ENCODE measurements around the gene PTPN7. TPM values are rescaled to one million over a fixed set of nuclear protein-coding genes. Genes with fewer than 3 reads are reported as not detected.
A peak's percentile ranks its signal among the peaks of the same experiment; 100 is the strongest.
"Not testable (repeated sequence)": the region's sequence is repeated elsewhere in the genome, so short reads cannot be mapped to it uniquely, and the experiment has no call there.

Gene PTPN7
- total RNA-seq, 1 experiment from 2014 or later, result not detected

DNA sequence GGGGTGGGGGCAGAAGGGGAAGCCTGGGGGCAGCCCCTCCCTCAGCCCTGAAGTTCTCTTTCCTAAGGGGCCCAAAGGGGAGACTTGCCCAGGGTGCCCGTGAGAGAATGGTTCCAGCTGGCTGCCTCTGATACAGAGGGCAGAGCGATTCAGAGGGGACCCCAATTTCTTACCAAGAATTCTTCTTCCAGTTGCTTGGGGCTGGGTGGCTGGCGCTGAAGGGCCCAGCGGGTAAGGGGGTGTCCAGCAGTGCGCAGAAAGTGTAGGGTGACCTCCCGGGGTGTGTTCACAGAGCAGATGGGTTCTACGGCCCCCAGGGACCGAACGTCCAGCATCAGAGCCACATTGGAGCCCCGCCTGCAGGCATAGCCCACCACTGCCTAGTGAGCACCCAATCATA lies 2.5 kb downstream of the PTPN7 start:
- no peak for DNase-seq (ENCODE audit: low spot score)
- in situ Hi-C loops (cut with HindIII; ENCODE audit: low sequenced_read_pairs), result no loop called here

DNA sequence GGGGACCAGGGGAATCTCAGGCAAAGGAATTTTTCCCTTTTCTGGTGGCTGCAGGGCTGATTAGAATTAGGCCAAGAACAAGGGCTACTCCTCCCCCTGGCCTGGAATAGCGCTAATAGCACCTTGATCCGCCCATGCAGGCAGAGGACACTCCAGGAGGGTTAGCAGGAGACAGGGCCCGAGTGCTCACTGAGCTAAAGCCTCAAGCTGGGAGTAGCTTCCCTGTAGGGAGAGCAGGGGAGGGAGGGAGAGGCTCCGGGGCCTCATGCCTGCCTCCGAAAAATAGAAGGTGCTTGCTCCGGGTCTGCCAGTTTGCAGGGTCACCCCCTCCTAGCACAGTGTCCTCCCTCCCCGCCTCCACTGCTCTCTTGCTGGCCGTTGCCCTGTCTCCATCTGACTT lies 3.8 kb downstream of the PTPN7 start:
- DNase-seq (ENCODE audit: low spot score), result no peak
- in situ Hi-C loops (cut with HindIII; ENCODE audit: low sequenced_read_pairs), result no loop called here

DNA sequence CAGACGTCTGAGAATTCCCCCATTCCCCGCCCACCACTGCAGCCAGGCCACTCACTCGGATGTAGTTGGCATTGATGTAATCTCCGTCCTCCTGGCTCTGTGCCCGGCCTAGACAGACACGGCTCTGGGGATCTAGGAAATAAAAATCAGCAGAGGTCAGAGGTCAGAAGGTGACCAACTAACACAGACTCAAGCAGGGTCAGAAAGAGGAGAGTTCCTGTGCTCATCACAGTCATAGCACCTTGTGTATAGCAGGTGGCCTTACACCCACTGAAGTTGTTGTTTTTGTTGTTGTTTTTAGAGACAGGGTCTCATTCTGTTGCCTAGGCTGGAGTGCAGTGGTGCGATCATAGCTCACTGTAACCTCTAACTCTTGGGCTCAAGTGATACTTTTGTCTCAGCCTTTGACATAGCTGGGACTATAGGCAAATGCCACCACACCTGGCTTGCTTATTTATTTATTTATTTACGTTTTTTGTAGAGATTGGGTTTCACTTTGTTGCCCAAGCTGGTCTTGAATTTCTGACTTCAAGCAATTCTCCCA lies 4.9 kb downstream of the PTPN7 start:
- in situ Hi-C loops (cut with HindIII; ENCODE audit: low sequenced_read_pairs), result no loop called here
- no peak for DNase-seq (ENCODE audit: low spot score)

DNA sequence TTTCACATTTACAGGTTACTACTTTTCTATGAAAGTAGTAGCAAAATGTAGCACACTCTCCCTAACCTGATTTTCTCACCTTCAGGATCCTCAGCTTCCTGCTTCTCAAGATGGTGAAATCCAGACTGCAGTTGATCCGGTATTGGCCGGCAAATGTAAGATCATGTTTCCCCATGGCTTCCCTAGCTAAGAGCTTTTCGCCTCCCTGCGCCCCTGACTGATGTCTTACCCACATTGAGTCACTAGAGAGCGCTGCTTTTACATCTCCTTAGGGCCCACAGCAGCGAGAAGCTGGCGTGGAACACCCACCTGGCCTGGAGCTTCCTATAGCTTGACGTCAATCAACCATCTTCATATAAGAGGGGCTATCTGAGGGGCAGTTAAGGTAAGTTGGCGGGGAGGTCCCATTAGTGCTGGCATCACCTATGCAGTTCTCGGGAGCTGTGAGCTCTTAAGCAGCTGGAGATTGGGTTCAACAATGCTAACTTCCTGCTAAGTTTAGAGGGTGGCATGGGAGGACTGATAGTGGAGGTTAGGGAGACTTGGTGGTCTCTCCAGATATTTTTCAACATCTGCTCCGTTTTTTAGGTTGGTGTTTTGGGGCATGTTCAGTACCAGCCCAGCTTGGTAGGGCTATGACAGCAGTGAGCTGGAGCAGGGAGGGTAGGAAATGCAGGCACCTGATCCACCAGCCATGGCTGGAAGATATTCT lies 5.5 kb downstream of the PTPN7 start:
- DNase-seq (ENCODE audit: low spot score), result peak; percentile 43
- in situ Hi-C loops (cut with HindIII; ENCODE audit: low sequenced_read_pairs), result no loop called here

DNA sequence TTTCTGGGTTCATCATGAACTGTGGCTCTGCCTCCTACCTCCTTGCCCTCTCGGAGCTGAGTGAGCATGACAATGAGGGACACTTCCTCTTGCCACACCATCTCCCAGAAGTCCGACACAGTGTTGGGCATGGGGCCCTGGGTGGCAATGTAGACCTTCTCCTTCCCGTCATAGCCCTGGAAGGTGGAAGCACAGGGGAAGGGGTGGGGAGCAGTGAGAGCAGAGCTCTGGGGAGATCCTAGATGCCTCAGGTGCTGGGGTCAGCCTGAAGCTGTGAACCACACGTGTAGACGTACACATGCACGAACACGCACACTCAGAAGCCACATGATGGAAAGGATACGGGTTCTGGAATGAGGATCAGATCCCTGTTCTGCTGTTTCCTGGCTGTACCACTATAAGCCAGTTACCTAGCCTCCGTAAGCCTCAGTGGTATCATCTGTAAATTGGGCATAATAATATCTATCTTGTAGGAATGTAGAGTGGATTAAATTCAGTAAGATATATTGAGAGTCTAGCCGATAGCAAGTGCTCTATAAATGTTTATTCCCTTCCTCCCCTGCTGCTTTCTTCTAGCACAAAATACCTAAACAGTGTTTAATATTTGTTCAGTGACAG lies 6.1 kb downstream of the PTPN7 start:
- in situ Hi-C loops (cut with HindIII; ENCODE audit: low sequenced_read_pairs), result no loop called here
- DNase-seq (ENCODE audit: low spot score), result no peak

DNA sequence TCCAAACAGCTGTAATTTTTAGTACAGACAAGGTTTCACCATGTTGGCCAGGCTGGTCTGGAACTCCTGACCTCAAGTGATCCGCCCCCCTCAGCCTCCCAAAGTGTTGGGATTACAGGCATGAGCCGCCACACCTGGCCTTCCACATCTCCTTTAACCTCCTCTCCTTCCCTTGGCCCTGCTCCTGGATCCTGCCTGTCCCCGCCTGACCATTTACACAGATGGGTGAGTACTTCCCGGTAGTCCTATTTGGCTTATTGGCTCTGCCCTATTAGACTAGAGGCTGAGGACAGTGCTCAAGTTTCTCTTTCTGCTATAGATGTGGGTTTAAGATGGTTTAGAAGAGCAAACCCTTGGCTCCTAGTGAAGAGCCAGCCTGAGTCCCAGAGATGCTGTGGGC lies 7.1 kb downstream of the PTPN7 start:
- in situ Hi-C loops (cut with HindIII; ENCODE audit: low sequenced_read_pairs), result no loop called here
- no peak for DNase-seq (ENCODE audit: low spot score)

DNA sequence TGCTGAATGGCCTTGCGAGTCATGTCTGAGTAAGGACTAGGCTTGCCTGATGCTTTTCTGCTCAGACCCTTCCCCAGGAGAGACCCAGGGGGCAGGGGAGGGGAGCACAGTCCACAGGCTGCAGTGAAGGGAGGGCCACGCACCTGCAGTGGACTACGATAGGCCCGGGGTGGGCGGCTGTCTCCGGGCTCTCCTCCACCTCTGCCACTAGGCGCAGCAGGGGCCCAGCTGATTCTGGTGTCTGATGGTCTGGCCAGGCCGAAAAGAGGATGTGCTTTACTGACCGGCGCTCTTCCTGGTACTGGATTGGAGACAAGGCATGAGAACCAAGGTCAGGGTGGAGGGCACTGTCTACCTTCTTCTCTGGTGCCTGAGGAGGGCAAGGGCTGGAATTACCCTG lies 8.0 kb downstream of the PTPN7 start:
- in situ Hi-C loops (cut with HindIII; ENCODE audit: low sequenced_read_pairs), result no loop called here
- DNase-seq (ENCODE audit: low spot score), result no peak

DNA sequence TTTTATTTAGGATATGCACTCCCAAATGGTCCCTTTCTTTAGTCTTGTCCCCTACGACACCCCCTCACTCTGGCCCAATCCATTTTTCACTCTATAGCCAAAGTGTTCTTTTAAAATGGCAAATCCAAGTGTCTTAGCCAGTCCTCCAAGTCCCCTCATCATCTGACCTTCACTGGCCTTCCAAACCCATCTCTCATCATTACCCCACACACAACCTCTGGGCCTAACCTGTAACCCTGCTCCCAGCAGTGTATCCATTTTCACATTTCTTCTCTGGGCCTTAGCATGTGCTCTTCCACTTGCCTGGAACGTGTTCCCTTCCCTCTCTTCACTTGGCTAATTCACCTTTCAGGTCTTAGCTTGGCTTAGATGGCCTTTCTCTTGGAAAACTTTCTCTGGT lies 9.4 kb downstream of the PTPN7 start:
- in situ Hi-C loops (cut with HindIII; ENCODE audit: low sequenced_read_pairs), result no loop called here
- no peak for DNase-seq (ENCODE audit: low spot score)

DNA sequence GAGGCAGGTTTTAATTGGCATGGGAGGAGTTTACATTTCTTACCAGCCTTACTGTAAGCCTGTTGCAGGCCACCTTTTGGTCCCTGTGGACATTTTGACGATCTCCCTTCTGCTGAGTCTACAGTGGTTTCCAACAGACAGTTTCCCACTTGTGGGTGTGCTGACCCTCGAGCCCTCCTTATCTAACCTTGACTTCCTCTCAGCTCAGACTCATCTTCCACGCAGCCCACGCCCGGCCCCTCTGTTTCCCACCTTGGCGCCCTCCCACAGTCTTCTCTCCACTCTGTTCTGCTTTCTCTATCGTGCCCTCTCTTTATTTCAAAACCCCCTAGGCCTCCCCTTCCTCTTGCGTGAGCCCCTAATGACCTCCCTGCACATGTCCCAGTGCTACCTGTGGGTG lies 9.8 kb downstream of the PTPN7 start:
- no peak for DNase-seq (ENCODE audit: low spot score)
- in situ Hi-C loops (cut with HindIII; ENCODE audit: low sequenced_read_pairs), result no loop called here

DNA sequence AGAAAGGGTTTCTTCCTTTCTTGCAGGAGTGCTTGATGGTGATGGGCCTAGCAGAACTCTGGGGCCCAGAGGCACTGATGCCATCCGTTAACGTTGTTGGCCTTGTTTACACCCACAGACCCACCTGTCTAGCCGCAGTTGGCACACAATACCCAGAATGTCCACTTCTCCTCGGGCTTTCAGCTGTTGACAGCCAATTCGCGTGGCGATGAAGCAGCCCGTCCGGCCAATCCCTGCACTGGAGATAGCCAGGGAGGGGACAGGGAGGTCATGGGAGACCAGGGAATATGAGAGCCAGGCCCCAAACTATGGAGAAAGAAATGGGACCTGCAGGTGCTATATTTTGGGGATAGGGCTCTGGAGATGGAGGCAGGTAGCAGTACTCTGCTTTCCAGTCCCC lies 10.2 kb downstream of the PTPN7 start:
- in situ Hi-C loops (cut with HindIII; ENCODE audit: low sequenced_read_pairs), result no loop called here
- DNase-seq (ENCODE audit: low spot score), result no peak

DNA sequence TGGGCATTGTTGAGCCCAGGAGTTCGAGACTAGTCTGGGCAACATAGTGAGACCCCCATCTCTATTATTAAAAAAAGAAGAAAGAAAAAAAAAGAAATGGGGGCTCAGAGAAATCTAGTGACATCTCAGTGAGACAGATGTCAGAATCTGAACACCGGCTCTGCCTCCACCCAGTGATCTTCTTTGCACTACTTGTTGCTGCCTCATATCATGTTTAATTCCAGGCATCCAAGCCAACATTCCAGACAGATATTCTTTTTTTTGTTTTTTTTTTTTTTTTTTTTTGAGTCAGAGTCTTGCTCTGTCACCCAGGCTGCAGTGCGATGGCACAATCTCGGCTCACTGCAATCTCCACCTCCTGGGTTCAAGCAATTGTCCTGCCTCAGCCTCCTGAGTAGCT lies 10.8 kb downstream of the PTPN7 start:
- in situ Hi-C loops (cut with HindIII; ENCODE audit: low sequenced_read_pairs), result loop anchor here (25.0 kb wide), 1 partner anchor 137 kb away; the partner anchor contains the start of gene ELF3
- DNase-seq (ENCODE audit: low spot score), result no peak

DNA sequence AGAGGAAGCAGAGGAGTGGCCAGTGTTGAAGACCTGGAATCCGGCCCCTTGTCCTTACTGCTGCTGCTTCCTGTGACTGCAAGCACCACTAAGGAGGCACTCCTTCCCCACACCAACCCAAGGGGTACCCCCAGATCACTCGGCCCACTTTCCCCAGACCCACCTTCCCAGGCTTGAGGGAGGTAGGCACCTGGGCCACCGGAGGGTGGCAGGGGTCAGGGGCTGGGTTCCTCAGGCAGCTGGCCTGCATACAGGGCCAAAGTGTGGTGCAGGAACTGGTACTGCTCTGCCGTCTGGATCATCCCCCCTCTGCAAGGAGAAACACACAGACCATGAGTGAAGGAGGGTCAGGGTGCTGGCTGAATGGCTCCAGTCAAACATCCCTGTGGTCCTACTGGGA lies 12.0 kb downstream of the PTPN7 start:
- DNase-seq (ENCODE audit: low spot score), result no peak
- in situ Hi-C loops (cut with HindIII; ENCODE audit: low sequenced_read_pairs), result loop anchor here (25.0 kb wide), 1 partner anchor 136 kb away; the partner anchor contains the start of gene ELF3

DNA sequence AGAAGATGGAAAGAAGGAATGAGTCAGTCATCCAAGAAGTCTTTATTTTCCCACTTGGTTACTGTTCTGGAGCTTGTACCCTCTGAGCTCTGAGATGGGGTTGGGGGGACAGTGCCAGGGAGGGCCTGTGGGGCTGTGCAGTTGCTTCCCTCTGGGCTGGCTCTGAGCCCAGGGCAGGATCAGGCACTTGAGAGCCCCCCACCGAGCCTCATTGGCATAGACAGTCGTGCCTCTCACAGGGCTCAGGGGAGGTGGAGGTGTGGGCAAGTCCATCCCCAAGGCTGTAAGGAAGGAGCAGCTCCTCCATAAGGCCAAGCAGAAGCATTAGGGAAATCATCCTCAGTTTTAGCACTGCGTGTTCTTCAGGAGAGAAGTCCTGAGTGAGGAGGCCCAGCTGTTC lies 13.4 kb downstream of the PTPN7 start:
- no peak for DNase-seq (ENCODE audit: low spot score)
- in situ Hi-C loops (cut with HindIII; ENCODE audit: low sequenced_read_pairs), result loop anchor here (25.0 kb wide), 1 partner anchor 135 kb away; the partner anchor contains the start of gene ELF3

DNA sequence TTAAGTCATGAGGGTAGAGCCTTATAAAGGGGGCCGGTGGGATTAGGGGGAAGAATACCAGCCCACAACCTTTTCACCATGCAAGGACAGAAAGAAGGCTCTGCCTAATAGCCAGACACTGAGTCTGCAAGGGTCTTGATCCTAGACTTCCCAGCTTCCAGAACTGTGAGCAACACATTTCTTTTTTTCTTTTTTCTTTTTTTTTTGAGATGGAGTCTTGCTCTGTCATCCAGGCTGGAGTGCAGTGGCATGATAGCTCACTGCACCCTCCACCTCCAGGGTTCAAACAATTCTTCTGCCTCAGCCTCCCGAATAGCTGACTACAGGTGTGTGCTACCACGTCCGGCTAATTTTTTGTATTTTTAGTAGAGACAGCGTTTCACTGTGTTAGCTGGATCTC lies 14.1 kb downstream of the PTPN7 start:
- in situ Hi-C loops (cut with HindIII; ENCODE audit: low sequenced_read_pairs), result loop anchor here (25.0 kb wide), 1 partner anchor 134 kb away; the partner anchor contains the start of gene ELF3
- DNase-seq (ENCODE audit: low spot score), result no peak

DNA sequence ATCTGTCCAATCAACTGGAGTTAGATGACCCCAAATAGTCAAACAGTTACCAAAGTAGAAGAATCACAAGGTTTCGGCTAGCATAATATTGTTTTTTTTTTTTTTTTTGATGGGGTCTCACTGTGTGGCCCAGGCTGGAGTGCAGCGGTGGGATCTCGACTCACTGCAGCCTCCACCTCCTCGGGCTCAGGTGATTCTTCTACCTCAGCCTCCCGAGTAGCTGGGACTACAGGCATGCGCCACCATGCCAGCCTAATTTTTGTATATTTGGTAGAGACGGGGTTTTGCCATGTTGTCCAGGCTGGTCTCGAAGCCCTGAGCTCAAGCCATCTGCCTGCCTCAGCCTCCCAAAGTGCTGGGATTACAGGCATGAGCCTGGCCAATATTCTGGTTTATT lies 14.7 kb downstream of the PTPN7 start:
- not testable (repeated sequence) for DNase-seq (ENCODE audit: low spot score)
- in situ Hi-C loops (cut with HindIII; ENCODE audit: low sequenced_read_pairs), result loop anchor here (25.0 kb wide), 1 partner anchor 133 kb away; the partner anchor contains the start of gene ELF3

DNA sequence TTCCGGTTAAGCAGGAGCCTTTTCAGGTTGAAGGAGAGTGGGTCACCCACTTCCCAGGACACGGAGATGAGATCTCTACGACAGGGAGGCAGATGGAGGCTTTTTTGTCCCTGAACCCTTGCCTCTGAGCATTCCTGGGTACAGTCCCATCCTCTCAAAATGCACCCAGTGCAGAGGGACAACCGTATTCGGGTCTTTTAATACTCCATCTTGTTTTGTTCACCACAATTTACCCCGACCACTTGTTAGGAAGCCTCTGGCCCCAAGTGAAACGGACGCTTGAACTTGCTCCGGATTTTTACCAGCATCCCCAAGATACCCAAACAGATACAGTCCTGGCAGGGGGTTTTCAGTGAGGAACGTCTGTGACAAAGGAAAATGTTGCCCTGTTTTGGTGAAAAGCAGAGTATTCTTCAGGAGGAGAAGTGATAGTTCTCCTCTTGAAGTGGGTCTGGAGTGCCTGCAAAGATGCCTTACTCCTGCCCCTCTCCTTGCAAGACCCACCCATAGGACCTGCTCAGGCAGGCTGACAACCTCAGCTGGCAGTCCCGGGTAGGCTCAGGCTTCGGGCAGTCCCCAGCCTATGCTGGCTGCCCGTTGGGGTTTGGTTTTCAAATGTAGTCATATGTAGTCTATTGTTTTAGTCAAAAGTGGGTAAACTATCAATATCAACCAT lies 15.2 kb downstream of the PTPN7 start:
- DNase-seq (ENCODE audit: low spot score), result peak; percentile 56

DNA sequence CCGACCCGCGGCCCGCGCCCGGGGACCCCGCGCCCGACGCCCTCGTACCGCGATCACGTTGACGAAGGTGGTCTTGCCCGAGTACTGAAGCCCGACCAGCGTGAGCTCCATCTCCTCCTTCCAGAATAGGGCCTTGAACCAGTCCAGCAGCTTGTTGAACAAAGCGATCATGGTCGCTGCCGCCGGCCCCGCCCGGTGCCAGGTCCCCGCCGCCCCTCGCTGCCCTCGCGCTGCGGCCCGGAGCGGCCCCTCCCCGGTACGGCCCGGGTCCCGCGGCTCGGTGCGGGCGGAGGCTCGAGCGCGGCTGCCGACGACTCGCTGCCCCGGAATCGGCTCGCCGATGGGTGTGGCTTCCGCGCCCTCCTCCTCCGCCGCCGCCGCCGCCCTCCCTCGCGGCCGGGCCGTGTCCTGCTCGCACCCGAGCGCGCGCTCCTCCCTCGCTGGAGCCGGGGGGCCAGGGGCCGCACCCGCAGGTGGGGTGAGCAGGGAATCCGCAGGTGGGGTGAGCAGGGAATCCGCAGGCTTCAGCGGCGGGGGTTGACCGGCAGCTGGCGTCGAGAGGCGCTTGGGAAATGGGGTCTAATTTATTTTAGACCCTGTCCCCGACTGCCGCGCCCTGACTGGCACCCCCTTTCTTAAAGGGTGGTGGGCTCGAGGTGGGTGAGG lies 15.9 kb downstream of the PTPN7 start, which contains the start of gene ARL8A:
ARL8A (minus strand) TSS at position 336 of the 666 bp plus-strand sequence; CDS start at position 171, 165 bp downstream.
- DNase-seq (ENCODE audit: low spot score), result peak; percentile 71
- in situ Hi-C loops (cut with HindIII; ENCODE audit: low sequenced_read_pairs), result loop anchor here (25.0 kb wide), 1 partner anchor 132 kb away; the partner anchor contains the start of gene ELF3

More for the DNA sequence above, 15.2 kb downstream of the PTPN7 start:
- in situ Hi-C loops (cut with HindIII; ENCODE audit: low sequenced_read_pairs), result loop anchor here (25.0 kb wide), 1 partner anchor 133 kb away; the partner anchor contains the start of gene ELF3

DNA sequence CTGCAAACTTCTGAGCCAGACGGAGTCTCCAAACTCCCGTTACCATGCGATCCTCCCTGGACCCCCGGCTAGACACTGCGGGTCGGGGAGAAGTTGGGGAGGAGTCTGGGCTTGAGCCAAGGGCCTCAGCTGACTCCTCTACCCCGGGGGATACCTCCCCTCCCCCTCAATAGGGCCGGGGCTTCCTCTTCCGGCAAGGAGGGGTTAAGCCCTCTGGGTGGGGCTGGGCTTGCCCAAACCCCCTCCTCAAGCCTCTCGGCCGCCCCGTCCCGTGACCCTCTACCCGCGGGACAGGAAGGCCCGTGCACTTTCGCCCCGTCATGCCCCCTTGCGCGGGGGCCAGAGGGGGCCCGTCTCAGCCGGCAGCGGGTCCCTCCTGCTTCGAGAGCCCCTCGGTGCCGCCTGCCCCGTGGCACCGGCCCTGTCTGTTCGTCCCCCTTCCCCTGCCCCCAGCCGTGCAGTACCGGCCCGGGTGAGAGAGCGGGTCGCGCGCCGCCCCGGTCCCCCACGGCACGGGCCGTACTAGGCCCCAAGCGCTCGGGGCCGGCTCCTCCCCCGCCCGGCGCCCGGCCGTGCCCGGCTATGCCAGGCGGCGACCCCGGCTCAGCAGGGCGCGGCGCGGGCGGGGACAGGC lies 16.5 kb downstream of the PTPN7 start:
- no peak for DNase-seq (ENCODE audit: low spot score)
- in situ Hi-C loops (cut with HindIII; ENCODE audit: low sequenced_read_pairs), result loop anchor here (25.0 kb wide), 1 partner anchor 132 kb away; the partner anchor contains the start of gene ELF3
